GM12873 (cell line): ENCODE results near the gene METRNL.

ENCODE experiments used
- TF ChIP-seq, protein P1 (sequence below): IDR thresholded peaks from 2 replicates; pipeline ENCODE4 v1.5.1; 2012; ENCODE audit warnings: low read depth, mild to moderate bottlenecking, moderate library complexity, low read length, control low read depth; ENCODE audit not compliant: insufficient read depth; ENCODE audit errors: missing control alignments

The METRNL gene

DNA sequence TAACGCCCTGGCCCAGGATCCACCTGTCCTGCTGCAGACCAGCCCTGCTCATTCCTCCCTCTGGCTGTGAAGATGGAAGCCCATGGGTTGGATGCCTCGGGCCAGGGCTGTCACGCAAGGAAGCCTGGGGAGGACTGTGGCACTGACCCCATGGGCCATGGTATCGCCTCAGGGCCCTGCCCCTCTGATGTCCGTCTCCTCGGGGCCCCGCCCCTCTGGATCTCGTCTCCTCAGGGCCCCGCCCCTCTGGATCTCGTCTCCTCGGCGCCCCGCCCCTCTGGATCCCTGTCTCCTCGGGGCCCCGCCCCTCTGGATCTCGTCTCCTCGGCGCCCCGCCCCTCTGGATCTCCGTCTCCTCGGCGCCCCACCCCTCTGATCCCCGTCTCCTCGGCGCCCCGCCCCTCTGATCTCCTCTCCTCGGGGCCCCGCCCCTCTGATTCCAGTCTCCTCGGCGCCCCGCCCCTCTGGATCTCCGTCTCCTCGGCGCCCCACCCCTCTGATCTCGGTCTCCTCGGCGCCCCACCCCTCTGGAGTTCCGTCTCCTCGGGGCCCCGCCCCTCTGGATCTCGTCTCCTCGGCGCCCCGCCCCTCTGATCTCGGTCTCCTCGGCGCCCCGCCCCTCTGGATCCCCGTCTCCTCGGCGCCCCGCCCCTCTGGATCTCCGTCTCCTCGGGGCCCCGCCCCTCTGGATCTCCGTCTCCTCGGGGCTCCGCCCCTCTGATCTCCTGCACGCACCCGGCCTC lies 24.0 kb downstream of the METRNL start:
- TF ChIP-seq, protein P1, sequence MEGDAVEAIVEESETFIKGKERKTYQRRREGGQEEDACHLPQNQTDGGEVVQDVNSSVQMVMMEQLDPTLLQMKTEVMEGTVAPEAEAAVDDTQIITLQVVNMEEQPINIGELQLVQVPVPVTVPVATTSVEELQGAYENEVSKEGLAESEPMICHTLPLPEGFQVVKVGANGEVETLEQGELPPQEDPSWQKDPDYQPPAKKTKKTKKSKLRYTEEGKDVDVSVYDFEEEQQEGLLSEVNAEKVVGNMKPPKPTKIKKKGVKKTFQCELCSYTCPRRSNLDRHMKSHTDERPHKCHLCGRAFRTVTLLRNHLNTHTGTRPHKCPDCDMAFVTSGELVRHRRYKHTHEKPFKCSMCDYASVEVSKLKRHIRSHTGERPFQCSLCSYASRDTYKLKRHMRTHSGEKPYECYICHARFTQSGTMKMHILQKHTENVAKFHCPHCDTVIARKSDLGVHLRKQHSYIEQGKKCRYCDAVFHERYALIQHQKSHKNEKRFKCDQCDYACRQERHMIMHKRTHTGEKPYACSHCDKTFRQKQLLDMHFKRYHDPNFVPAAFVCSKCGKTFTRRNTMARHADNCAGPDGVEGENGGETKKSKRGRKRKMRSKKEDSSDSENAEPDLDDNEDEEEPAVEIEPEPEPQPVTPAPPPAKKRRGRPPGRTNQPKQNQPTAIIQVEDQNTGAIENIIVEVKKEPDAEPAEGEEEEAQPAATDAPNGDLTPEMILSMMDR: no peak

DNA sequence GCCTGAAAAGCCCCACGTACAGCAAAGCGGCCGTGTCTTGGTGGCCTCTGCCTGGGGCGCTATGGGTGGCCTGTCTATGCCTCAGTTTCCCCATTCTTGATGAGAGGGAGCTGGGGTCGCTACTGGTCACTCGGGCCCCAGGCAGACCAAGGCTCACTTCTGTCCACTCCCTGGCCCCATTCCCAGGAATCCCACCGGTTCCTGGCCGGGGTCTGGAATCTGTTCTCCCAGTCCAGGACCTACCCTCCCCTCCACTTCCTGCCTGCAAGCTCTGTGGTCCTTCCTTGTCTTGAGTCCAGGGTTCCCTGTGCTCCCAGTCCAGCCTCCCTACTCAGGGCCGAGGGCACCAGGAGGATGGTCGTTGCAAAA lies 24.5 kb downstream of the METRNL start:
- TF ChIP-seq, protein P1: no peak

DNA sequence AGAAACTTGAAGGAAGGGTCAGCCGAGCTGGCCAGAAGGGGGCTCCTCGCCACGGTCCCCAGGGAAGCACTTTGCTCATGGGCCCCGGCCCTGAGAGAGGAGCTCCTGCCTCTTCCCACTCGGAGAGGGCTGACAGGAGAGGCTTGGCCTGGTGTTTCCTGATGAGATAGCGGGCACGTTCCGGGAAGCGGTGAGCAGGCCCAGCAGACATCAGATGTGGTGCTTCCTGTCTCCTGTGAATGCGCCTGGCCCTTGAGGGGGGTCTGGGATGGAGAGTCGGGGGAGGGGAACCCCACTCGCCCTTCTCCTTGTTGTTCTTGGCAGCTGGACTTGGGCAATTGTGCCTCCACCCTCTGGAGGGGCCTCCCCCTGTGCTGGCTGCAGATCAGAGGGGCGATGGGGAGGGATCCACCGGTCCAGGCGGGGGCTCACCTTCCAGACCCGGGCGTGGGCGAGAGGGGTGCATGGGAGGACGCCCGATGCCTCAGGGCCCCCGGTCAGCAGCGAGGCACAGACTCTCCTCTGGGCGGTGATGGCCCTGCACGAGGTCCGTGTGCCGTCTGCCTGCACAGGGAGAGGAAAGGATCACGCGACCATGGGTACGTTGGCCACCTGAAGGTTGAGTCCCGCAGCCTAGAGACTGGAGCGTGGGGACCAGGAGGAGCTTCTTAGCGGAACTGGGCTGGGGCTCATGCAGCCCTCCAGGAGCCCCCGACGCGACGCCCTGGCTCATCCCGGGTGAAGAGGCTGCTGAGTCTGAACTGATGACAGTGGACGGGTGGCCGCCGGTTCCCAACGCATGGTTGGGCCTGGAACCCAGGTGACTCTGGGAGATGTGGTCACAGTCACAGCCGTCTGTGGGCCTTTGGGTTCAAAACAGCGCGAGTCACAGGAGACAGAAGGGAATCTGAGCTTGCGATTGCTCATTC lies 25.4 kb downstream of the METRNL start:
- TF ChIP-seq, protein P1: no peak

DNA sequence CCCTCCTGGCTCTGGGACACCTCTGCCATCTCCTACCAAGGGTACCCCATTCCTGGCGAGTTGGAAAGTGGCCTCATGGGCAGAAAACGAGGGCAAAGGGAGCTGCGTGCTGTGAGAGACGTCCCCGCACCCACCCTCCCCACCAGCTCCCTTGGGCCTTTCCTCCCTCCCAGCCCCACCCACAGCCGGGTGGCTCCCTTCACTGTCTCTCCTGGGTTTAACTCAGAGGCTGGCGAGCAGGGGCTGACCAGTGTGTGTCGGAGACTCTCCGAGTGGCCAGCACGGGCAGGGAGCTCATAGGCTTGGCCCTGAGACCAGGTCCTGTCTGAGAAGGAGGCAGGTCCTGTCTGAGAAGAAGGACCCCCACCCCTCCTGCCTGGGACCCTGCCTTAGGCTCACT lies 26.1 kb downstream of the METRNL start:
- TF ChIP-seq, protein P1: no peak

DNA sequence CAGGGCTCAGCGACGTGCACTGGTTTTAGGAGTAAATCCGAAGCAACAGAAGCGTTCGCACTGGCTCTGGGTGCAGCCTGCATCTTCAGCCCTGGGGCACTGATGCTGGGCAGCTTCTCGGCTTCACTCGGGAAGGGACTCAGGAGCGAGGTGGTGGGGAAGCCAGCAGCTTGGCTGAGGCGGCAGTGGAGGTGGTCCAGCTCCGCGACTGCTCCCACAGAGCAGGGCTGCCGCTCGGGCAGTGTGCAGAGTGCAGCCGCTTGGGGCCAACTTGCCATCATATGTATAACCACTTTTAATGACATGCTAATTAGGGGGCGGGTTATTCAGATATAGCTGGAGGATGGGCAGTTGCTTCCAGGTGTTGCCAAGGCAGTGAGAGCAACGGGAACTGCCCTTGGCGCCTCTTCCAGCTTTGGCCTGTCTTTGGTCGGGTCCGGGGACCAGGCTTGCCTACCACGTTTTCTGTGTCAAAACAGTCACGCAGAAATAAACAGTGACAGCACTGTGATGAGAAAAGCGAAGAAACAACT lies 26.7 kb downstream of the METRNL start:
- TF ChIP-seq, protein P1: no peak

DNA sequence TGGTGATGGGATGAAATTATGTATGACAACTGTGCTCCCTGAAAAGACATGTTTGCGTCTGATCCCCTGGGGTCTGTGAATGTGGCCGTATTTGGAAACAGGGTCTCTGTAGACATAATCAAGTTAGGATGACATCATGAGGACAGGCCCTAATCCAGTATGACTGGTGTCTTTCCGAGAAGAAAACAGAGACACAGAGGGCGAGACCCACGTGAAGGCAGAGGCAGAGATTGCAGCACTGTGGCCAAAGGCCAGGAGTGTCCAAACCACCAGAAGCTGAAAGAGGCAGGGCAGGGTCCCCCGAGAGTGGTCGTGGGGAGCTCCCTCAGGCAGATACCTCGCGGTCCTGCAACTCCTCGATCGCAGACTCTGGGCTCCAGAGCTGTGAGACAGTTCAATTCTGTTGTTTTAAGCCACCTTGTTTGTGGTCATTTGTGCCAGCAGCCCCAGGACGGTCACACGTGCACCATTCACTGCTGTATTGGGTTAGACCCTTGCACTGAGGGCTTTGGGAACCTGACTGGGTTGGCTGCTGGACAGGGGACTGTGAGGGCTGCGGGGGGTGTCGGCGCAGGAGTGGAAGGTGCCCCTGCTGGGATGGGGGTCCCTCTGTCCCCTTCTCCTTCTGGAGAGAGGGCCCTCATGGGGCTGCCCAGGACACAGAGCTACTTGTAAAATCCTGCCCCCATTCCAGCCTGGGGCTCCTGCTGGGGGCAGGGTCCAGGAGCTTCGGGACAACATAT lies 27.7 kb downstream of the METRNL start:
- TF ChIP-seq, protein P1: no peak
